Stomach (tissue), 4 donors: ENCODE data around the gene KIAA2012.

ENCODE experiments used
- POLR2AphosphoS5 ChIP-seq, 3 donors: sonication (generic); formaldehyde crosslinking; IDR thresholded peaks; one replicate each; pipeline ENCODE4 v1.6.1; 2016; ENCODE audit warnings: antibody characterized with exemption in 3 of 3
- TF ChIP-seq, protein P1 (sequence below), 7 experiments: fragments of 450-650 bp in 4 of 7; fragments of 200-600 bp in 3 of 7; sonication (generic) in 3 of 7; IDR thresholded peaks; one replicate each; pipeline ENCODE4 v1.5.1; 2016 to 2019; ENCODE audit warnings: antibody characterized with exemption in 7 of 7, control low read depth in 2 of 7, mild to moderate bottlenecking in 1 of 7

DNA sequence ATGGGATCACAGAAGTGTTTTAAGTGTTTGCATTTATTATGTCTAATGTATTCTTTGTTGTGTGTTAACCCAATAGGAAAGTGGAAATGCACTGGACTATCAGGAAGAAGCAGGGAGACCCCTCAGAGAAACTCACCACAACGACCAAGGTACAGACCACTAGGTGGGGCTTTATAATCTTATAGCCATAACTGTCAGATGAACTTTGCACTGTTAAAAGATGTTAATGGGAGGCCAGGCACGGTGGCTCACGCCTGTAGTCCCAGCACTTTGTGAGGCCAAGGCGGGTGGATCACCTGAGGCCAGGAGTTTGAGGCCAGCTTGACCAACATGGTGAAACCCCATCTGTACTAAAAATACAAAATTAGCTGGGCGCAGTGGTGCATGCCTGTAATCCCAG is 92.2 kb downstream of the KIAA2012 start:
- TF ChIP-seq, protein P1, sequence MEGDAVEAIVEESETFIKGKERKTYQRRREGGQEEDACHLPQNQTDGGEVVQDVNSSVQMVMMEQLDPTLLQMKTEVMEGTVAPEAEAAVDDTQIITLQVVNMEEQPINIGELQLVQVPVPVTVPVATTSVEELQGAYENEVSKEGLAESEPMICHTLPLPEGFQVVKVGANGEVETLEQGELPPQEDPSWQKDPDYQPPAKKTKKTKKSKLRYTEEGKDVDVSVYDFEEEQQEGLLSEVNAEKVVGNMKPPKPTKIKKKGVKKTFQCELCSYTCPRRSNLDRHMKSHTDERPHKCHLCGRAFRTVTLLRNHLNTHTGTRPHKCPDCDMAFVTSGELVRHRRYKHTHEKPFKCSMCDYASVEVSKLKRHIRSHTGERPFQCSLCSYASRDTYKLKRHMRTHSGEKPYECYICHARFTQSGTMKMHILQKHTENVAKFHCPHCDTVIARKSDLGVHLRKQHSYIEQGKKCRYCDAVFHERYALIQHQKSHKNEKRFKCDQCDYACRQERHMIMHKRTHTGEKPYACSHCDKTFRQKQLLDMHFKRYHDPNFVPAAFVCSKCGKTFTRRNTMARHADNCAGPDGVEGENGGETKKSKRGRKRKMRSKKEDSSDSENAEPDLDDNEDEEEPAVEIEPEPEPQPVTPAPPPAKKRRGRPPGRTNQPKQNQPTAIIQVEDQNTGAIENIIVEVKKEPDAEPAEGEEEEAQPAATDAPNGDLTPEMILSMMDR (IDR thresholded peaks at IDR 0.05), result no peak
- TF ChIP-seq POLR2AphosphoS5 (IDR thresholded peaks at IDR 0.05), result no peak
